AG09319 (cell line): ENCODE measurements around the gene CD276.

Source experiments
- DNase-seq: peaks from one replicate; pipeline ENCODE4 v3.0.0-alpha.2; 2010; ENCODE audit warnings: low read depth; ENCODE audit errors: extremely low read depth
- CTCF ChIP-seq: IDR thresholded peaks from 2 replicates; pipeline ENCODE4 v1.5.1; 2011; ENCODE audit warnings: low read depth, mild to moderate bottlenecking, inconsistent platforms, low read length, moderate library complexity

CD276 gene

GRCh38 chr15:73741321-73741836 is 57.2 kb downstream of the CD276 start:
- no peak for TF ChIP-seq CTCF
- no peak for DNase-seq

- no peak for DNase-seq
- no peak for TF ChIP-seq CTCF
Measured at GRCh38 chr15:73744293-73744692, 60.1 kb downstream of the CD276 start.

- no peak for DNase-seq
- TF ChIP-seq CTCF, result no peak
Measured at GRCh38 chr15:73745073-73745472, 60.9 kb downstream of the CD276 start.

GRCh38 chr15:73746261-73746660 is 62.1 kb downstream of the CD276 start:
- TF ChIP-seq CTCF, result no peak
- no peak for DNase-seq

- TF ChIP-seq CTCF, result no peak
- DNase-seq, result no peak
Measured at GRCh38 chr15:73746883-73747282, 62.7 kb downstream of the CD276 start.

GRCh38 chr15:73747847-73748590 is 63.8 kb downstream of the CD276 start:
- DNase-seq, result no peak
- TF ChIP-seq CTCF, result no peak

GRCh38 chr15:73748730-73749129 is 64.5 kb downstream of the CD276 start:
- TF ChIP-seq CTCF, result no peak
- no peak for DNase-seq
